ENCODE results near the gene ZC3H4. TPM values are rescaled to one million over a fixed set of nuclear protein-coding genes. Genes with fewer than 3 reads are reported as not detected.

Gene ZC3H4
- total and polyA plus RNA-seq, 7 donors: 5.4 to 25.3 (median 20.4) TPM

DNA sequence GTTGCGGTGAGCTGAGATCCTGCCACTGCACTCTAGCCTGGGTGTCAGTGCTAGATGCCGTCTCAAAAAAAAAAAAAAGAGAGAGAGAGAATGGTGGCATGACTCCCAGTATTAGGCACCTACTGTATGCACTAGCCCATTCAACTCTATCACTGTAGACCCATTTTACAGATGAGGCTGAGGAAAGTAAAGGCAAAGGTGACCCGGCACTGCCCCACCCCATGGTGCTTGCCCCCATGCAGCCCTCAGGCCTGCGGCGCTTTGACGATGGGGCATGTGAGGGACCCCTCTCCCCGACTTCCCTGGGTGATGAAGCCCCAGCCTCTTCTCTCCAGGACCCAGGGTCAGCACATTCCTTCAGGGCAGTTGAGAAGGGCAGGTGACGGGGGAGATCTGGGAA, 86.7 kb downstream of the ZC3H4 start:
- no peak overlapping the region for H3K4me3 ChIP-seq
- intact Hi-C loops (cut with DNase I): no loop called here
- 90 to 92% methylated on average over 8 of the region's 8 CpGs for WGBS, 2 donors
- H3K27me3 ChIP-seq: peaks cover 37 to 85% (median 67%) of the 10 kb centered on the region in 3 donors
- H3K9me3 ChIP-seq: no peaks in the 10 kb centered on the region
- H3K36me3 ChIP-seq: no peaks in the 10 kb centered on the region
- no peak for DNase-seq
- peaks cover 0 to 7% (median under 1%) of the 10 kb centered on the region in 4 donors for H3K4me1 ChIP-seq
- no peak overlapping the region for H3K27ac ChIP-seq
- TF ChIP-seq EP300 (IDR thresholded peaks at IDR 0.05): no peak
- TF ChIP-seq POLR2A (IDR thresholded peaks at IDR 0.05): no peak

- WGBS, 2 donors: 81 to 83% methylated on average over 2 of the region's 2 CpGs
- Histone ChIP-seq H3K27me3 (peaks cover 44 to 88% (median 70%) of the 10 kb centered on the region in 3 donors), H3K9me3 (no peaks in the 10 kb centered on the region), H3K4me1 (peaks cover 0 to 15% (median 8%) of the 10 kb centered on the region in 4 donors), H3K36me3 (no peaks in the 10 kb centered on the region), H3K27ac (no peak overlapping the region), H3K4me3 (no peak overlapping the region)
- TF ChIP-seq CTCF (IDR thresholded peaks at IDR 0.05) (no peak), POLR2AphosphoS5 (IDR thresholded peaks at IDR 0.05) (no peak), POLR2A (IDR thresholded peaks at IDR 0.05) (no peak), EP300 (IDR thresholded peaks at IDR 0.05) (no peak)
- intact Hi-C loops (cut with DNase I): no loop called here
- DNase-seq: no peak
Measured at GRCh38 chr19:47026156-47026555, 87.4 kb downstream of the ZC3H4 start.

- no peak overlapping the region for H3K4me3 ChIP-seq
- DNase-seq: no peak
- H3K4me1 ChIP-seq: peaks cover 0 to 31% (median 23%) of the 10 kb centered on the region in 4 donors
- peaks cover 61 to 97% (median 86%) of the 10 kb centered on the region in 3 donors for H3K27me3 ChIP-seq
- no peak overlapping the region for H3K27ac ChIP-seq
- intact Hi-C loops (cut with DNase I): no loop called here
- TF ChIP-seq CTCF (IDR thresholded peaks at IDR 0.05): no peak
- no peak for TF ChIP-seq EP300 (IDR thresholded peaks at IDR 0.05)
- no peak for TF ChIP-seq POLR2AphosphoS5 (IDR thresholded peaks at IDR 0.05)
- TF ChIP-seq POLR2A (IDR thresholded peaks at IDR 0.05): no peak
- H3K36me3 ChIP-seq: no peaks in the 10 kb centered on the region
- 69 to 86% methylated on average over 5 of the region's 5 CpGs for whole genome bisulfite sequencing, 2 donors
- no peaks in the 10 kb centered on the region for H3K9me3 ChIP-seq
Measured at GRCh38 chr19:47024502-47024901, 89.1 kb downstream of the ZC3H4 start.

DNA sequence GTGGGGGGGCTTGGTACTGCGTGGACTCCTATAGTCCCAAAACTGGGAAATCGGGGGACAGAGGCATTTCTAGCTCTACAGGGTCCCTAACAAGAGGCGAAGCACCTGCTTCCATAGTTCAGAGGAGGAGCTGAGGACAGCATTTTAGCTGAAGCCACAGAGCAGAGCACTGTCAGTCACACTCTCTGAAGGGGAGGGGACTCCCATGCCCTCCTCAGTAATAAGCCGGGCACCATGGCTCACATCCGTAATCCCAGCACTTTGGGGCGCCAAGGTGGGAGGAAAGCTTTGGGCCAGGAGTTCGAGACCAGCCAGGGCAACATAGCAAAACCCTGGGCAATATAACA, 90.2 kb downstream of the ZC3H4 start:
- intact Hi-C loops (cut with DNase I): no loop called here
- no peak overlapping the region for H3K4me3 ChIP-seq
- peaks cover 60 to 94% (median 91%) of the 10 kb centered on the region in 3 donors for H3K27me3 ChIP-seq
- H3K27ac ChIP-seq: no peak overlapping the region
- H3K4me1 ChIP-seq: peaks cover 0 to 33% (median 24%) of the 10 kb centered on the region in 4 donors
- H3K36me3 ChIP-seq: no peaks in the 10 kb centered on the region
- no peaks in the 10 kb centered on the region for H3K9me3 ChIP-seq
- no peak for DNase-seq
- WGBS, 2 donors: 32 to 38% methylated on average over 7 of the region's 7 CpGs
- TF ChIP-seq POLR2AphosphoS5 (IDR thresholded peaks at IDR 0.05): no peak
- no peak for TF ChIP-seq EP300 (IDR thresholded peaks at IDR 0.05)
- no peak for TF ChIP-seq CTCF (IDR thresholded peaks at IDR 0.05)
- TF ChIP-seq POLR2A (IDR thresholded peaks at IDR 0.05): no peak

DNA sequence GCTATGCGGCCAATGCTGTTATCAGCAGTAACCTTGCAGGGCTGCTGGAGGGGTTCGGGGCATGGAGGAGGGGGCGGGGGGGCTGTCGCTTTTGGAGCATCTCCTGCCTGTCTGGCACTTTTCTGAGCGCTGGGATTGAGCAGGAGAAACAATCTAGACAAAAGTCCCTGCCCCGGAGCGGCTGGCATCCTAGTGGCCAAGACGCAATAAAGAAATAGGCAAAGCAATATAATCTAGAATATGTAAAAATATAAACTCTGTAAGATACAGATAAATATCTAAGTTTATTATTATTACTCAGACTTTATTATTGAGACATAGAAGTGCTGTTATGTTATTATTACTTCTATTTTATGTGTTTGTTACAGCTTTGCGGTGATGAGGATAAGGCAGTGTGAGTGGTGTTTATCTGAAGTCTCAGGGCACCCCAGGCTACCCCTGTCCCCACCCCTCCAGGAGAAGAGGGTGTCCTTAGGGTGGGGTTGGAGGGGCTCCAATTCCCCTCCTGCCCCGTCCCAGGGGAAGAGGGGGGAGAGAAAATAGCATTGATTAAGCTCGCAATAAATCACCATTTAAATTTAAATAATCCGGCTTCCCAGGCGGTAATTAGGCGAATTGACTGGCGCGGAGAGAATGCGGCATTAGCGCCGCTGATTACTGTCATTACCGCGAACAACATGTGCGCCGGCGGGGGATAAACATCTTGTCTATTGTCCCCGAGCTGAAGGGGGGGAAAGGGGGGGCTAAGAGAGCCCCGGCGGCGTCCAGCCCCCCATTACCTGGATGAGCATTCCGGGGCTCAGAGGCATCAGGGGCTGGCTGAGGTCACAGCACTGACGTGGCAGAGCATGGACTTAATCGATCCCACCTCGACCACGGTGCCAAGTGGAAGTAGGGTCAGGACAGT, 90.8 kb downstream of the ZC3H4 start:
- H3K27me3 ChIP-seq: peaks cover 54 to 88% (median 85%) of the 10 kb centered on the region in 3 donors
- no peaks in the 10 kb centered on the region for H3K9me3 ChIP-seq
- DNase-seq: no peak
- H3K27ac ChIP-seq: no peak overlapping the region
- TF ChIP-seq CTCF (IDR thresholded peaks at IDR 0.05) (no peak), EP300 (IDR thresholded peaks at IDR 0.05) (no peak)
- intact Hi-C loops (cut with DNase I): no loop called here
- 4 to 8% methylated on average over 33 of the region's 33 CpGs for WGBS, 2 donors
- peaks cover 0 to 33% (median 24%) of the 10 kb centered on the region in 4 donors for H3K4me1 ChIP-seq
- H3K36me3 ChIP-seq: no peaks in the 10 kb centered on the region
- H3K4me3 ChIP-seq: no peak overlapping the region

Data from sigmoid colon (tissue), 7 donors.